22Rv1 (cell line): ENCODE data around the gene PPP2R1A.

Experiments used
- ZFX ChIP-seq: fragments of 450-650 bp; IDR thresholded peaks from 2 replicates; pipeline ENCODE4 v1.6.1; 2017; ENCODE audit warnings: antibody characterized with exemption, borderline replicate concordance
- TF ChIP-seq, protein P1 (sequence below): fragments of 450-650 bp; IDR thresholded peaks from 2 replicates; pipeline ENCODE4 v1.5.1; 2017; ENCODE audit warnings: mild to moderate bottlenecking

DNA sequence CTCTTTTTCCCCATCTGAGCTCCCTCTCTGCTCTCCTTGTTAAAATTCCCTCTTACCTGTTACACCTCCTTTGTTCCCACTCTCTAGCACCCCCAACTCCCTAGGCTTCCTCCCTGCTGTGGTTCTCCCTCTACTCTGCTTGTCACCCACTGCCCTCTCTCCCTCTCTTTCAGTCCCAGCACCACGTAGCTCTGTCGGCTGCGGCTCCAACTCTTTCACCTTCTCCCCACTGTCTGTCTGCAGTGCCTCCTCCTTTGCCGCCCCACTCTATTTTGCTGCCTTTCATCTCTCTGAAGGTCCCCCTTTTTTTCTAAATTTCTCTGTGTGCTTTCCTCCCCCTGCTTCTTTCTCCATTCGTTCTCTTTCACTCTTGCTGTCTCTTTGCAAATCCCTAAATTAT is 19.5 kb upstream of the PPP2R1A start:
- TF ChIP-seq, protein P1, sequence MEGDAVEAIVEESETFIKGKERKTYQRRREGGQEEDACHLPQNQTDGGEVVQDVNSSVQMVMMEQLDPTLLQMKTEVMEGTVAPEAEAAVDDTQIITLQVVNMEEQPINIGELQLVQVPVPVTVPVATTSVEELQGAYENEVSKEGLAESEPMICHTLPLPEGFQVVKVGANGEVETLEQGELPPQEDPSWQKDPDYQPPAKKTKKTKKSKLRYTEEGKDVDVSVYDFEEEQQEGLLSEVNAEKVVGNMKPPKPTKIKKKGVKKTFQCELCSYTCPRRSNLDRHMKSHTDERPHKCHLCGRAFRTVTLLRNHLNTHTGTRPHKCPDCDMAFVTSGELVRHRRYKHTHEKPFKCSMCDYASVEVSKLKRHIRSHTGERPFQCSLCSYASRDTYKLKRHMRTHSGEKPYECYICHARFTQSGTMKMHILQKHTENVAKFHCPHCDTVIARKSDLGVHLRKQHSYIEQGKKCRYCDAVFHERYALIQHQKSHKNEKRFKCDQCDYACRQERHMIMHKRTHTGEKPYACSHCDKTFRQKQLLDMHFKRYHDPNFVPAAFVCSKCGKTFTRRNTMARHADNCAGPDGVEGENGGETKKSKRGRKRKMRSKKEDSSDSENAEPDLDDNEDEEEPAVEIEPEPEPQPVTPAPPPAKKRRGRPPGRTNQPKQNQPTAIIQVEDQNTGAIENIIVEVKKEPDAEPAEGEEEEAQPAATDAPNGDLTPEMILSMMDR = no peak
- no peak for TF ChIP-seq ZFX
